OCI-LY1 (cell line): ENCODE data around the gene SSH2.
A peak's percentile ranks its signal among the peaks of the same experiment; 100 is the strongest.

Experiments used
- H2AFZ ChIP-seq: fragments of 200-600 bp; sonication (generic), shearing (Covaris generic); 2 replicates; pipeline ENCODE4 v1.6.0; 2014; ENCODE audit warnings: antibody characterized with exemption, mild to moderate bottlenecking, low read length
- H3F3A ChIP-seq: fragments of 200-600 bp; sonication (generic), shearing (Covaris generic); 2 replicates; pipeline ENCODE4 v1.6.0; 2014; ENCODE audit warnings: mild to moderate bottlenecking, antibody characterized with exemption, low read length, moderate library complexity; ENCODE audit not compliant: insufficient read depth
- H3K27ac ChIP-seq: fragments of 200-600 bp; sonication (generic); 2 replicates; pipeline ENCODE4 v1.5.1; 2014; ENCODE audit warnings: low read length, mixed run types, mild to moderate bottlenecking, low read depth; ENCODE audit not compliant: poor library complexity, severe bottlenecking
- H3K27me3 ChIP-seq: fragments of 200-600 bp; sonication (generic); 2 replicates; pipeline ENCODE4 v1.6.0; 2014; ENCODE audit warnings: antibody characterized with exemption, mild to moderate bottlenecking, low read length, moderate library complexity; ENCODE audit not compliant: insufficient read depth
- H3K36me3 ChIP-seq: fragments of 200-600 bp; sonication (generic); 2 replicates; pipeline ENCODE4 v1.6.1; 2014; ENCODE audit warnings: mild to moderate bottlenecking, antibody characterized with exemption, low read length, moderate library complexity, mixed read lengths; ENCODE audit not compliant: insufficient read depth
- H3K4me1 ChIP-seq: fragments of 200-600 bp; sonication (generic); 2 replicates; pipeline ENCODE4 v1.5.1; 2014; ENCODE audit warnings: mild to moderate bottlenecking, low read length, moderate library complexity; ENCODE audit not compliant: insufficient read depth, severe bottlenecking
- H3K4me2 ChIP-seq: fragments of 200-600 bp; sonication (generic), shearing (Covaris generic); 2 replicates; pipeline ENCODE4 v1.6.1; 2014; ENCODE audit warnings: low read length
- H3K4me3 ChIP-seq: fragments of 200-600 bp; sonication (generic); 2 replicates; pipeline ENCODE4 v1.5.1; 2014; ENCODE audit warnings: low read length, low read depth, mild to moderate bottlenecking, mixed read lengths; ENCODE audit not compliant: poor library complexity, severe bottlenecking
- H3K79me2 ChIP-seq: fragments of 200-600 bp; shearing (Covaris generic); 2 replicates; pipeline ENCODE4 v1.6.1; 2016; ENCODE audit warnings: mixed run types, low read length, mixed read lengths; ENCODE audit not compliant: insufficient read depth
- H3K9ac ChIP-seq: fragments of 200-600 bp; sonication (generic), shearing (Covaris generic); 2 replicates; pipeline ENCODE4 v1.6.1; 2014; ENCODE audit warnings: mild to moderate bottlenecking, low read length, mixed read lengths
- H3K9me2 ChIP-seq: fragments of 200-600 bp; sonication (generic), shearing (Covaris generic); 2 replicates; pipeline ENCODE4 v1.6.1; 2014; ENCODE audit warnings: low read depth, mild to moderate bottlenecking, low read length, mixed read lengths
- H3K9me3 ChIP-seq: fragments of 200-600 bp; shearing (Covaris generic); 2 replicates; pipeline ENCODE4 v1.6.1; 2014; ENCODE audit warnings: low read length, mixed read lengths
- H4K20me1 ChIP-seq: fragments of 200-600 bp; sonication (generic), shearing (Covaris generic); 2 replicates; pipeline ENCODE4 v1.6.0; 2016; ENCODE audit warnings: mild to moderate bottlenecking, low read length; ENCODE audit not compliant: insufficient read depth
- EZH2 ChIP-seq: fragments of 200-600 bp; sonication (generic), shearing (Covaris generic); IDR thresholded peaks from 2 replicates; pipeline ENCODE4 v1.8.0; 2017; ENCODE audit warnings: borderline replicate concordance, mixed run types, mild to moderate bottlenecking, antibody characterized with exemption, low read length, moderate library complexity, mixed read lengths
- TF ChIP-seq, protein P1 (sequence below): fragments of 200-600 bp; sonication (generic), shearing (Covaris generic); IDR thresholded peaks from 2 replicates; pipeline ENCODE4 v1.5.1; 2017; ENCODE audit warnings: mild to moderate bottlenecking, antibody characterized with exemption, low read length, moderate library complexity, mixed read lengths

Gene SSH2

DNA sequence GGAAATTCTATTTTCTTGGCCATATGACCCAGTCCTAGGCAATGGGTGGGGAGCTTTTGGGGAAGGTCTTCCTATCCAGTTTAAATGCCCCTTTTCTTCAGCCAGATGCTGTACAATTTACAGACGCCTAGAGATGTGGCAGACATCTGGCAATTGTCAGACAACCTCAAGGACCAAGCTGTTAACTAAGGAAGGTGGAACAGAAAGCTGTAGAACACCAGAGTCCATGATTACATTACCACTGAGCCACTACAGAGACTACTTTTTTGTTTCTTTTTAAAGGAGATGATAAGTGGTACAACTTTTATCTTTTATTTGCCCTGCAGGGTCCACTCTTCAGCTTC, 286.2 kb downstream of the SSH2 start:
- Histone ChIP-seq H4K20me1 (no peaks in the 10 kb centered on the region), H3K4me3 (no peak overlapping the region), H3K79me2 (no peaks in the 10 kb centered on the region), H3K4me2 (peak overlapping the region; percentile 54; the same call in 1 of the 2 replicates), H3K27ac (peak overlapping the region; percentile 93), H3K9me2 (no peaks in the 10 kb centered on the region), H3K9ac (peak overlapping the region; percentile 8; the same call in 1 of the 2 replicates), H3K36me3 (peaks cover 38% of the 10 kb centered on the region), H3K4me1 (peaks cover 55% of the 10 kb centered on the region), H3F3A (no peaks in the 10 kb centered on the region), H3K9me3 (no peaks in the 10 kb centered on the region), H3K27me3 (no peaks in the 10 kb centered on the region), H2AFZ (no peak overlapping the region)
- TF ChIP-seq, protein P1, sequence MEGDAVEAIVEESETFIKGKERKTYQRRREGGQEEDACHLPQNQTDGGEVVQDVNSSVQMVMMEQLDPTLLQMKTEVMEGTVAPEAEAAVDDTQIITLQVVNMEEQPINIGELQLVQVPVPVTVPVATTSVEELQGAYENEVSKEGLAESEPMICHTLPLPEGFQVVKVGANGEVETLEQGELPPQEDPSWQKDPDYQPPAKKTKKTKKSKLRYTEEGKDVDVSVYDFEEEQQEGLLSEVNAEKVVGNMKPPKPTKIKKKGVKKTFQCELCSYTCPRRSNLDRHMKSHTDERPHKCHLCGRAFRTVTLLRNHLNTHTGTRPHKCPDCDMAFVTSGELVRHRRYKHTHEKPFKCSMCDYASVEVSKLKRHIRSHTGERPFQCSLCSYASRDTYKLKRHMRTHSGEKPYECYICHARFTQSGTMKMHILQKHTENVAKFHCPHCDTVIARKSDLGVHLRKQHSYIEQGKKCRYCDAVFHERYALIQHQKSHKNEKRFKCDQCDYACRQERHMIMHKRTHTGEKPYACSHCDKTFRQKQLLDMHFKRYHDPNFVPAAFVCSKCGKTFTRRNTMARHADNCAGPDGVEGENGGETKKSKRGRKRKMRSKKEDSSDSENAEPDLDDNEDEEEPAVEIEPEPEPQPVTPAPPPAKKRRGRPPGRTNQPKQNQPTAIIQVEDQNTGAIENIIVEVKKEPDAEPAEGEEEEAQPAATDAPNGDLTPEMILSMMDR, result no peak
- no peak for TF ChIP-seq EZH2

DNA sequence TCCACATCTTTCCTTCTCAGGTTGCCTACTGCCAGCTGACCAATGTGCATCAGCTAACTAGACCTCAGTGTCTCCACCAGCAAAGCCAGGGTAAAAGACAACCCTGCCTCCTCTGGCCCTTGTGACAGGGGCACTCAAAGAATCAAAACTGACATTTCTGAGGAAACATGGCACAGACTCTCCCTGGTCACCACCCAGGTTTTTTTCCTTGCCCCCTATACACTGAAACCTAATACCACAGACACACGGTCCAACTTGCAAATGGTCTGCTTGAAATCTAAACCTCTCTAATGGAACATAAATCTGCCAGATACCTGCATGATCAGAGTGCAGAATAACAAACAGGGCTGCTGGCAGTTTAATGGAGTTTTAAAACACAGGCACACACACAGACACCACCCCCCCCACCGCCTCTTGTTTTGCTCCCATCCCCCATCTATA, 287.8 kb downstream of the SSH2 start:
- peak overlapping the region; percentile 16 for H3K4me3 ChIP-seq
- H3K36me3 ChIP-seq, result peaks cover 28% of the 10 kb centered on the region; the same call in 1 of the 2 replicates
- peak overlapping the region; percentile 54; the same call in 1 of the 2 replicates for H3K4me2 ChIP-seq
- no peaks in the 10 kb centered on the region for H3K9me3 ChIP-seq
- H3K9me2 ChIP-seq, result no peaks in the 10 kb centered on the region
- H3F3A ChIP-seq, result no peaks in the 10 kb centered on the region
- peak overlapping the region; percentile 59; the same call in 1 of the 2 replicates for H3K9ac ChIP-seq
- H3K27ac ChIP-seq, result peak overlapping the region; percentile 93
- no peak for TF ChIP-seq EZH2
- TF ChIP-seq, protein P1, result no peak
- no peak overlapping the region for H2AFZ ChIP-seq
- H3K4me1 ChIP-seq, result peaks cover 55% of the 10 kb centered on the region
- H4K20me1 ChIP-seq, result no peaks in the 10 kb centered on the region
- no peaks in the 10 kb centered on the region for H3K79me2 ChIP-seq
- H3K27me3 ChIP-seq, result no peaks in the 10 kb centered on the region

DNA sequence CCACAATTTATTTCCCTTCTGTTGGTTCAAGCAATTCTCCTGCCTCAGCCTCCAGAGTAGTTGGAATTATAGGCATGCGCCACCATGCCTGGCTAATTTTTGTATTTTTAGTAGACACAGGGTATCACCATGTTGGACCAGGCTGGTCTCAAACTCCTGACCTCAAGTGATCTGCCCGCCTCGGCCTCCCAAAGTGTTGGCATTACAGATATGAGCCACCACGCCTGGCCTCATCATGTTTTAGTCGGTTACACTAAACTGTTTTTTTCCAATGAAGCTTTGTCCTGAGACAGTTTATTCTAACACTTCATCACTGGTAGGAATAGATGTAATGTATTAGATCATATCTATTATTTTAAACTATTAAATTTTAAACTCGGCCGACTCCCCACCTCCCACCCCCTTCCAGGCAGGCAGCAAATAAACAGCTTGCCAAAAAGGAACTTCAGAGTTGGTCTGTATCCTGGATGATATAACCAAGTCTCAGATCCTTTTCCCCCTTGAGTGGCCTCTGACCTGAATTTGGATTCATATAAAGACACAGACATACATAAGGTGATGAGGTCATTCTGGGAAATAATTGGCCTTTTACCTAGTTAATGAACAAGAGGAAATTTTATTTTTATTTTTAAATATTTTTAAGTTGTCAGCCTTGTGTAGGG, 288.9 kb downstream of the SSH2 start:
- no peaks in the 10 kb centered on the region for H3K9me2 ChIP-seq
- H3K4me1 ChIP-seq, result peaks cover 55% of the 10 kb centered on the region
- no peak overlapping the region for H2AFZ ChIP-seq
- no peaks in the 10 kb centered on the region for H4K20me1 ChIP-seq
- H3K4me2 ChIP-seq, result no peak overlapping the region
- H3K27me3 ChIP-seq, result no peaks in the 10 kb centered on the region
- no peaks in the 10 kb centered on the region for H3K79me2 ChIP-seq
- peak overlapping the region; percentile 93 for H3K27ac ChIP-seq
- no peaks in the 10 kb centered on the region for H3K9me3 ChIP-seq
- no peaks in the 10 kb centered on the region for H3F3A ChIP-seq
- no peak for TF ChIP-seq EZH2
- TF ChIP-seq, protein P1, result no peak
- no peak overlapping the region for H3K9ac ChIP-seq
- peaks cover 35% of the 10 kb centered on the region for H3K36me3 ChIP-seq
- H3K4me3 ChIP-seq, result no peak overlapping the region
